SU-DHL-6 (cell line): ENCODE results near the gene RPTOR.

Experiments used
- H2AFZ ChIP-seq: fragments of 200-600 bp; sonication (generic); 2 replicates; pipeline ENCODE4 v1.6.1; 2014; ENCODE audit warnings: low read depth, mild to moderate bottlenecking, moderate library complexity, mixed read lengths, antibody characterized with exemption, low read length; ENCODE audit not compliant: severe bottlenecking
- H3F3A ChIP-seq: fragments of 200-600 bp; shearing (Covaris generic); 2 replicates; pipeline ENCODE4 v1.6.0; 2016; ENCODE audit warnings: antibody characterized with exemption, mild to moderate bottlenecking; ENCODE audit not compliant: insufficient read depth
- H3K27ac ChIP-seq: fragments of 200-600 bp; sonication (generic); 2 replicates; pipeline ENCODE4 v1.5.1; 2016; ENCODE audit warnings: low read depth, mild to moderate bottlenecking, low read length, moderate library complexity, mixed read lengths
- H3K27me3 ChIP-seq: fragments of 200-600 bp; sonication (generic), shearing (Covaris generic); 2 replicates; pipeline ENCODE4 v1.6.0; 2014; ENCODE audit warnings: mild to moderate bottlenecking, low read length
- H3K36me3 ChIP-seq: fragments of 200-600 bp; sonication (generic); 2 replicates; pipeline ENCODE4 v1.6.1; 2014; ENCODE audit warnings: mild to moderate bottlenecking, low read length, mixed read lengths
- H3K4me2 ChIP-seq: fragments of 300-600, 200-600 bp; shearing (Covaris generic), sonication (generic); 2 replicates; pipeline ENCODE4 v1.6.0; 2014; ENCODE audit warnings: low read length, low read depth, mild to moderate bottlenecking; ENCODE audit not compliant: poor library complexity, severe bottlenecking
- H3K4me3 ChIP-seq: fragments of 200-600 bp; sonication (generic); 2 replicates; pipeline ENCODE4 v1.5.1; 2014; ENCODE audit warnings: antibody characterized with exemption, low read length, mild to moderate bottlenecking, mixed read lengths; ENCODE audit not compliant: insufficient read depth, poor library complexity, severe bottlenecking
- H3K79me2 ChIP-seq: fragments of 200-600 bp; sonication (generic); 2 replicates; pipeline ENCODE4 v1.6.1; 2014; ENCODE audit warnings: mild to moderate bottlenecking, low read length, moderate library complexity; ENCODE audit not compliant: insufficient read depth
- H3K9ac ChIP-seq: fragments of 200-600 bp; sonication (generic); 2 replicates; pipeline ENCODE4 v1.7.0; 2014; ENCODE audit warnings: mild to moderate bottlenecking, low read length
- H3K9me2 ChIP-seq: fragments of 200-600 bp; sonication (generic); replicated peaks from 2 replicates; pipeline ENCODE4 v1.6.1; 2014; ENCODE audit warnings: low read length; ENCODE audit not compliant: insufficient read depth
- H3K9me3 ChIP-seq: fragments of 200-600 bp; sonication (generic); 2 replicates; pipeline ENCODE4 v1.6.1; 2014; ENCODE audit warnings: low read length, mixed read lengths; ENCODE audit not compliant: insufficient read depth
- H4K20me1 ChIP-seq: fragments of 200-600 bp; sonication (generic); 2 replicates; pipeline ENCODE4 v1.6.1; 2014; ENCODE audit warnings: low read depth, mild to moderate bottlenecking, antibody characterized with exemption, low read length, moderate library complexity, mixed read lengths
- EZH2phosphoT487 ChIP-seq: fragments of 200-600 bp; sonication (generic), shearing (Covaris generic); conservative IDR thresholded peaks from 2 replicates; pipeline ENCODE4 v1.6.1; 2018; ENCODE audit warnings: mild to moderate bottlenecking, antibody characterized with exemption, low read length, moderate library complexity, mixed read lengths
- TF ChIP-seq, protein P1 (sequence below): fragments of 200-600 bp; sonication (generic); IDR thresholded peaks from one replicate; pipeline ENCODE4 v1.5.1; 2017; ENCODE audit warnings: antibody characterized with exemption, mild to moderate bottlenecking, low read length, moderate library complexity; ENCODE audit not compliant: insufficient read depth, poor library complexity, severe bottlenecking

Gene RPTOR

GRCh38 chr17:80704894-80705293 is 160.3 kb downstream of the RPTOR start:
- no peak overlapping the region for H3K27ac ChIP-seq
- no peak overlapping the region for H3K9ac ChIP-seq
- H3K4me3 ChIP-seq = no peak overlapping the region
- H3F3A ChIP-seq = no peaks in the 10 kb centered on the region
- no peaks in the 10 kb centered on the region for H4K20me1 ChIP-seq
- no peak overlapping the region for H2AFZ ChIP-seq
- no peaks in the 10 kb centered on the region for H3K9me3 ChIP-seq
- no peak overlapping the region for H3K4me2 ChIP-seq
- H3K9me2 ChIP-seq = no peaks in the 10 kb centered on the region
- no peaks in the 10 kb centered on the region for H3K36me3 ChIP-seq
- peaks cover 13% of the 10 kb centered on the region for H3K79me2 ChIP-seq
- no peak for TF ChIP-seq EZH2phosphoT487
- TF ChIP-seq, protein P1, sequence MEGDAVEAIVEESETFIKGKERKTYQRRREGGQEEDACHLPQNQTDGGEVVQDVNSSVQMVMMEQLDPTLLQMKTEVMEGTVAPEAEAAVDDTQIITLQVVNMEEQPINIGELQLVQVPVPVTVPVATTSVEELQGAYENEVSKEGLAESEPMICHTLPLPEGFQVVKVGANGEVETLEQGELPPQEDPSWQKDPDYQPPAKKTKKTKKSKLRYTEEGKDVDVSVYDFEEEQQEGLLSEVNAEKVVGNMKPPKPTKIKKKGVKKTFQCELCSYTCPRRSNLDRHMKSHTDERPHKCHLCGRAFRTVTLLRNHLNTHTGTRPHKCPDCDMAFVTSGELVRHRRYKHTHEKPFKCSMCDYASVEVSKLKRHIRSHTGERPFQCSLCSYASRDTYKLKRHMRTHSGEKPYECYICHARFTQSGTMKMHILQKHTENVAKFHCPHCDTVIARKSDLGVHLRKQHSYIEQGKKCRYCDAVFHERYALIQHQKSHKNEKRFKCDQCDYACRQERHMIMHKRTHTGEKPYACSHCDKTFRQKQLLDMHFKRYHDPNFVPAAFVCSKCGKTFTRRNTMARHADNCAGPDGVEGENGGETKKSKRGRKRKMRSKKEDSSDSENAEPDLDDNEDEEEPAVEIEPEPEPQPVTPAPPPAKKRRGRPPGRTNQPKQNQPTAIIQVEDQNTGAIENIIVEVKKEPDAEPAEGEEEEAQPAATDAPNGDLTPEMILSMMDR = no peak
- H3K27me3 ChIP-seq = no peaks in the 10 kb centered on the region

GRCh38 chr17:80705988-80706387 is 161.3 kb downstream of the RPTOR start:
- peaks cover 11% of the 10 kb centered on the region for H3K79me2 ChIP-seq

DNA sequence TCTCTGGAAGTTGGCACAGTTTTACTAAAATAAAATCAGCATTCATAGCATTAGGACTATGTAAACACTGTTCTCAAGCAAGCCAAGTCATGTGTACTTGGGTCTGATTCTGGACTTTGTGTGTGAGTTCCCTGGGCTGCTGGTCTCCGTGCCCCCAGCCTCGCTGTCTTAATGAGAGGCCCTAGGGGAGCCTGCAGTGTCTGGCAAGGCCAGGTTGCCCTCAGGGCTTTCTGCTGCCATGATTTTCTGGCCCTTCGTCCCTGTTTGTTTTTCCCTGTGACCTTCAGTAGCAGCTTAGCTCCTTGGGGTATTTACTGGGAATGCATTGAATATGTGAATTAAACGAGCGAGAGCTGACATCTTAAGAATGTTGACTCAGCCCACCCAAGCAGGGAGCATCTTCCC is 161.8 kb downstream of the RPTOR start:
- H3K27me3 ChIP-seq = no peaks in the 10 kb centered on the region
- H3K4me2 ChIP-seq = no peak overlapping the region
- H3K4me3 ChIP-seq = no peak overlapping the region
- no peaks in the 10 kb centered on the region for H3K9me2 ChIP-seq
- H3K27ac ChIP-seq = no peak overlapping the region
- no peak overlapping the region for H3K9ac ChIP-seq
- H2AFZ ChIP-seq = no peak overlapping the region
- no peaks in the 10 kb centered on the region for H3K36me3 ChIP-seq
- no peaks in the 10 kb centered on the region for H3K9me3 ChIP-seq
- H3K79me2 ChIP-seq = peaks cover 11% of the 10 kb centered on the region
- no peaks in the 10 kb centered on the region for H3F3A ChIP-seq
- H4K20me1 ChIP-seq = no peaks in the 10 kb centered on the region
- TF ChIP-seq, protein P1 = no peak
- no peak for TF ChIP-seq EZH2phosphoT487

More at GRCh38 chr17:80705988-80706387, 161.3 kb downstream of the RPTOR start:
- H3K27ac ChIP-seq = no peak overlapping the region
- no peak overlapping the region for H2AFZ ChIP-seq
- H3K9me2 ChIP-seq = no peaks in the 10 kb centered on the region
- H3K36me3 ChIP-seq = no peaks in the 10 kb centered on the region
- H3K9me3 ChIP-seq = no peaks in the 10 kb centered on the region
- H3K4me2 ChIP-seq = no peak overlapping the region
- no peaks in the 10 kb centered on the region for H3K27me3 ChIP-seq
- no peaks in the 10 kb centered on the region for H3F3A ChIP-seq
- H3K4me3 ChIP-seq = no peak overlapping the region
- H3K9ac ChIP-seq = no peak overlapping the region
- H4K20me1 ChIP-seq = no peaks in the 10 kb centered on the region
- TF ChIP-seq, protein P1 = no peak
- no peak for TF ChIP-seq EZH2phosphoT487
